GM23248 (cell line): Measurements from ENCODE around the gene GOLGA1. TPM values are rescaled to one million over a fixed set of nuclear protein-coding genes. Genes with fewer than 3 reads are reported as not detected.
A peak's percentile ranks its signal among the peaks of the same experiment; 100 is the strongest.
"Not testable (repeated sequence)": the region's sequence is repeated elsewhere in the genome, so short reads cannot be mapped to it uniquely, and the experiment has no call there.

Source experiments
- DNase-seq: peaks from one replicate; pipeline ENCODE4 v3.0.0-alpha.2; 2015
- H2AFZ ChIP-seq: fragments of 200-600 bp; sonication (generic); 2 replicates; pipeline ENCODE4 v1.6.1; 2016; ENCODE audit warnings: antibody characterized with exemption
- H3F3A ChIP-seq: fragments of 200-600 bp; sonication (generic); 2 replicates; pipeline ENCODE4 v1.6.1; 2016; ENCODE audit warnings: mild to moderate bottlenecking, antibody characterized with exemption, mixed run types; ENCODE audit not compliant: insufficient read depth
- H3K27ac ChIP-seq: fragments of 200-600 bp; sonication (generic); 2 replicates; pipeline ENCODE4 v1.5.1; 2016; ENCODE audit warnings: mild to moderate bottlenecking
- H3K27me3 ChIP-seq: fragments of 200-600 bp; sonication (generic); replicated peaks from 2 replicates; pipeline ENCODE4 v1.6.1; 2016; ENCODE audit warnings: mild to moderate bottlenecking; ENCODE audit not compliant: insufficient read depth
- H3K36me3 ChIP-seq: fragments of 200-600 bp; sonication (generic); 2 replicates; pipeline ENCODE4 v1.6.1; 2016; ENCODE audit warnings: low read depth, mild to moderate bottlenecking
- H3K4me1 ChIP-seq: fragments of 200-600 bp; sonication (generic); 2 replicates; pipeline ENCODE4 v1.6.1; 2016; ENCODE audit warnings: mild to moderate bottlenecking; ENCODE audit not compliant: insufficient read depth
- H3K4me2 ChIP-seq: fragments of 200-600 bp; sonication (generic); one replicate; pipeline ENCODE4 v1.6.1; 2016; ENCODE audit warnings: mild to moderate bottlenecking; ENCODE audit not compliant: unreplicated experiment
- H3K4me3 ChIP-seq: fragments of 200-600 bp; sonication (generic); 2 replicates; pipeline ENCODE4 v1.5.1; 2016; ENCODE audit warnings: mild to moderate bottlenecking
- H3K79me2 ChIP-seq: fragments of 200-600 bp; sonication (generic); 2 replicates; pipeline ENCODE4 v1.6.1; 2016; ENCODE audit warnings: mild to moderate bottlenecking; ENCODE audit not compliant: insufficient read depth
- H3K9ac ChIP-seq: fragments of 200-600 bp; sonication (generic); 2 replicates; pipeline ENCODE4 v1.6.1; 2016; ENCODE audit warnings: mild to moderate bottlenecking
- H3K9me2 ChIP-seq: fragments of 200-600 bp; sonication (generic); 2 replicates; pipeline ENCODE4 v1.6.1; 2016; ENCODE audit warnings: mixed run types, mild to moderate bottlenecking, moderate library complexity; ENCODE audit not compliant: insufficient read depth
- H3K9me3 ChIP-seq: fragments of 200-600 bp; sonication (generic); one replicate; pipeline ENCODE4 v1.6.1; 2017; ENCODE audit warnings: low read depth
- H4K20me1 ChIP-seq: fragments of 200-600 bp; sonication (generic); 2 replicates; pipeline ENCODE4 v1.6.0; 2016; ENCODE audit not compliant: insufficient read depth
- EZH2 ChIP-seq: fragments of 200-600 bp; sonication (generic); IDR thresholded peaks from 2 replicates; pipeline ENCODE4 v1.6.1; 2018; ENCODE audit warnings: antibody characterized with exemption, mild to moderate bottlenecking; ENCODE audit not compliant: insufficient read depth, poor library complexity, severe bottlenecking
- EZH2phosphoT487 ChIP-seq: fragments of 200-600 bp; sonication (generic); IDR thresholded peaks from 2 replicates; pipeline ENCODE4 v1.6.1; 2018; ENCODE audit warnings: antibody characterized with exemption, moderate library complexity, mild to moderate bottlenecking, low read depth; ENCODE audit not compliant: insufficient read depth
- WGBS, 2 experiments: methylation state at CpG; one replicate each; pipeline ENCODE4 v1.1.6; 2015 to 2017; ENCODE audit warnings: low lambda C conversion rate in 2 of 2, low coverage in 1 of 2; ENCODE audit errors: missing lambda C conversion rate in 2 of 2; 5-methylcytosine and 5-hydroxymethylcytosine counted together
- in situ Hi-C: fragments of 300-500 bp; cut with MboI; formaldehyde crosslinking; loops from 2 replicates; pipeline ENCODE4 v1.15.0; 2020
- polyA plus RNA-seq: library from polyadenylated mRNA; unstranded; fragments of >200 nt; fragmentation: Nextera tagmentation; extraction: Ambion mirVana; gene quantifications from 2 replicates; pipeline ENCODE4 v1.2.1, GENCODE V29; 2016
- total RNA-seq: library from RNA; depleted of rRNA; stranded (reverse); fragments of >200 nt; shearing (Covaris generic); gene quantifications from 2 replicates; pipeline ENCODE4 v1.2.3, GENCODE V29; 2014

GOLGA1 gene
- total and polyA plus RNA-seq, 2 experiments from 2014 or later: 12.4 to 15.3 TPM

- Histone ChIP-seq H3K79me2 (no peaks in the 10 kb centered on the region), H3K4me3 (peak within 1 kb of the TSS; percentile 69), H3K9ac (peak within 1 kb of the TSS; percentile 50), H3K9me2 (no peaks in the 10 kb centered on the region), H3K9me3 (no peaks in the 10 kb centered on the region), H4K20me1 (no peaks in the 10 kb centered on the region), H3K4me1 (no peaks in the 10 kb centered on the region), H3K4me2 (peak within 1 kb of the TSS; percentile 86), H3K36me3 (peaks cover under 1% of the 10 kb centered on the region; the same call in 1 of the 2 replicates), H3K27ac (no peak within 1 kb of the TSS), H3F3A (peaks cover 13% of the 10 kb centered on the region), H3K27me3 (no peaks in the 10 kb centered on the region), H2AFZ (peak within 1 kb of the TSS; percentile 74)
- in situ Hi-C loops: loop anchor here (5.0 kb wide), 1 partner anchor 81 kb away; the partner anchor contains the start of gene NR6A1
- TF ChIP-seq EZH2 (no peak), EZH2phosphoT487 (no peak)
- 2% methylated on average over 28 to 50 of the region's 51 CpGs for WGBS, 2 experiments
- peak; percentile 87 for DNase-seq
Measured at GRCh38 chr9:124852829-124853531, 87.9 kb downstream of the GOLGA1 start, which contains the start of gene WDR38. Gene WDR38, plus strand, starts transcription at chr9:124853460. Its CDS starts 72 bp downstream, at chr9:124853532.

- Histone ChIP-seq H3K9me2 (no peaks in the 10 kb centered on the region), H2AFZ (0 out of 2 replicates have a peak overlapping the region, but pooled peaks have one; percentile 74), H3K9me3 (no peaks in the 10 kb centered on the region), H3K36me3 (no peaks in the 10 kb centered on the region), H4K20me1 (no peaks in the 10 kb centered on the region), H3F3A (peaks cover 10% of the 10 kb centered on the region), H3K9ac (no peak overlapping the region), H3K4me3 (no peak overlapping the region), H3K27me3 (no peaks in the 10 kb centered on the region), H3K4me2 (peak overlapping the region; percentile 86), H3K79me2 (no peaks in the 10 kb centered on the region), H3K4me1 (no peaks in the 10 kb centered on the region), H3K27ac (no peak overlapping the region)
- no peak for DNase-seq
- TF ChIP-seq EZH2phosphoT487: no peak
- no peak for TF ChIP-seq EZH2
- WGBS, 2 experiments: 38 to 50% methylated on average over 13 of the region's 13 CpGs
- in situ Hi-C loops: loop anchor here (5.0 kb wide), 1 partner anchor 80 kb away; the partner anchor contains the start of gene NR6A1
Measured at GRCh38 chr9:124852121-124852828, 88.6 kb downstream of the GOLGA1 start.

GRCh38 chr9:124849801-124850200, 91.1 kb downstream of the GOLGA1 start:
- no peaks in the 10 kb centered on the region for H3K36me3 ChIP-seq
- no peak for TF ChIP-seq EZH2
- TF ChIP-seq EZH2phosphoT487: no peak
- in situ Hi-C loops: loop anchor here (5.0 kb wide), 1 partner anchor 78 kb away; the partner anchor contains the start of gene NR6A1
- H3K4me3 ChIP-seq: no peak overlapping the region
- no peaks in the 10 kb centered on the region for H3F3A ChIP-seq
- no peaks in the 10 kb centered on the region for H3K27me3 ChIP-seq
- 65 to 68% methylated on average over 10 of the region's 10 CpGs for WGBS, 2 experiments
- no peak overlapping the region for H3K27ac ChIP-seq
- no peaks in the 10 kb centered on the region for H4K20me1 ChIP-seq
- H3K4me1 ChIP-seq: no peaks in the 10 kb centered on the region
- peak; percentile 39 for DNase-seq
- no peak overlapping the region for H2AFZ ChIP-seq
- H3K9me3 ChIP-seq: no peaks in the 10 kb centered on the region
- no peaks in the 10 kb centered on the region for H3K9me2 ChIP-seq
- H3K79me2 ChIP-seq: no peaks in the 10 kb centered on the region
- no peak overlapping the region for H3K9ac ChIP-seq
- H3K4me2 ChIP-seq: no peak overlapping the region

GRCh38 chr9:124846969-124847368, 93.9 kb downstream of the GOLGA1 start:
- no peaks in the 10 kb centered on the region for H3K4me1 ChIP-seq

GRCh38 chr9:124846467-124846866, 94.4 kb downstream of the GOLGA1 start:
- in situ Hi-C loops, H3K4me1 ChIP-seq: not testable (repeated sequence)

More at GRCh38 chr9:124846969-124847368, 93.9 kb downstream of the GOLGA1 start:
- H3K9me2 ChIP-seq: no peaks in the 10 kb centered on the region
- H3K9me3 ChIP-seq: no peaks in the 10 kb centered on the region
- no peak overlapping the region for H3K27ac ChIP-seq
- H3K36me3 ChIP-seq: no peaks in the 10 kb centered on the region
- H3K27me3 ChIP-seq: no peaks in the 10 kb centered on the region
- no peak for DNase-seq
- H3K4me2 ChIP-seq: no peak overlapping the region
- no peaks in the 10 kb centered on the region for H3F3A ChIP-seq
- H3K9ac ChIP-seq: no peak overlapping the region
- no peak overlapping the region for H2AFZ ChIP-seq
- TF ChIP-seq EZH2phosphoT487: no peak
- TF ChIP-seq EZH2: no peak
- in situ Hi-C loops: no loop called here
- no peak overlapping the region for H3K4me3 ChIP-seq
- H4K20me1 ChIP-seq: no peaks in the 10 kb centered on the region
- H3K79me2 ChIP-seq: no peaks in the 10 kb centered on the region
- WGBS, 2 experiments: 77 to 80% methylated on average over 6 of the region's 6 CpGs

More at GRCh38 chr9:124846467-124846866, 94.4 kb downstream of the GOLGA1 start:
- not testable (repeated sequence) for H3F3A ChIP-seq, H3K4me2 ChIP-seq, H3K9me2 ChIP-seq, H3K9ac ChIP-seq, H3K27me3 ChIP-seq, H3K27ac ChIP-seq, H3K36me3 ChIP-seq, H3K9me3 ChIP-seq, DNase-seq, H3K4me3 ChIP-seq, H3K79me2 ChIP-seq, H2AFZ ChIP-seq, H4K20me1 ChIP-seq
- WGBS, 2 experiments: 93 to 94% methylated on average over 9 of the region's 9 CpGs
